ENCODE measurements around the gene ODF2L.

- no peak for TF ChIP-seq CTCF (IDR thresholded peaks at IDR 0.05 in 4 of 5, conservative IDR thresholded peaks at IDR 0.05 in 1 of 5)
- TF ChIP-seq POLR2A (IDR thresholded peaks at IDR 0.05), result no peak
Observed at GRCh38 chr1:86388777-86389176, 7.3 kb downstream of the ODF2L start.
